SK-N-SH (cell line): ENCODE measurements around the gene CDH13. TPM values are rescaled to one million over a fixed set of nuclear protein-coding genes. Genes with fewer than 3 reads are reported as not detected.

Source experiments
- CTCF ChIA-PET: fragments of 300-600, 350-600 bp; formaldehyde crosslinking; extraction: SDS; loops from one replicate; lab custom pipeline; 2021; lab: Yijun Ruan, JAX
- POLR2A ChIA-PET: fragments of 350-600 bp; sonication (Branson Sonifier 250); formaldehyde crosslinking; extraction: SDS; loops from one replicate; lab custom pipeline; 2020; ENCODE audit warnings: antibody characterized with exemption, inconsistent platforms; lab: Yijun Ruan, JAX
- DNase-seq: peaks from one replicate; pipeline ENCODE4 v3.0.0; 2012
- H2AFZ ChIP-seq: fragments of 200-600 bp; sonication (generic); 2 replicates; pipeline ENCODE4 v1.8.1; 2016; ENCODE audit warnings: antibody characterized with exemption, mild to moderate bottlenecking, low read depth
- H3F3A ChIP-seq: fragments of 200-600 bp; sonication (generic); replicated peaks from 2 replicates; pipeline ENCODE3; 2016; ENCODE audit warnings: antibody characterized with exemption, mild to moderate bottlenecking; ENCODE audit not compliant: insufficient read depth
- H3K27ac ChIP-seq, 2 experiments: fragments of 200-500 bp in 1 of 2; fragments of 200-600 bp in 1 of 2; sonication (Bioruptor generic) in 1 of 2; sonication (generic), shearing (Covaris generic) in 1 of 2; 2 replicates each; pipeline versions ENCODE4 v1.5.1 to v1.6.1; 2014 to 2016; ENCODE audit warnings: low read depth in 2 of 2, inconsistent platforms in 1 of 2, low read length in 1 of 2, mild to moderate bottlenecking in 1 of 2, mixed read lengths in 1 of 2
- H3K27me3 ChIP-seq: fragments of 200-600 bp; sonication (generic), shearing (Covaris generic); 2 replicates; pipeline ENCODE4 v1.6.1; 2016; ENCODE audit warnings: mixed run types; ENCODE audit not compliant: insufficient read depth
- H3K36me3 ChIP-seq, 2 experiments: fragments of 200-500 bp in 1 of 2; fragments of 200-600 bp in 1 of 2; sonication (Bioruptor generic) in 1 of 2; sonication (generic) in 1 of 2; replicated peaks in 1 of 2; 2 replicates each; pipeline versions ENCODE3 to v1.5.1; 2014 to 2016; ENCODE audit warnings: low read length in 1 of 2, mild to moderate bottlenecking in 1 of 2; ENCODE audit not compliant: insufficient read depth in 2 of 2, control insufficient read depth in 1 of 2
- H3K4me1 ChIP-seq, 2 experiments: fragments of 200-500 bp in 1 of 2; fragments of 200-600 bp in 1 of 2; sonication (Bioruptor generic) in 1 of 2; sonication (generic), shearing (Covaris generic) in 1 of 2; 2 replicates each; pipeline versions ENCODE4 v1.5.1 to v1.6.1; 2014 to 2016; ENCODE audit warnings: low read depth in 1 of 2, low read length in 1 of 2, mixed run types in 1 of 2; ENCODE audit not compliant: insufficient read depth in 2 of 2, control insufficient read depth in 1 of 2
- H3K4me2 ChIP-seq: fragments of 200-600 bp; sonication (generic), shearing (Covaris generic); 2 replicates; pipeline ENCODE4 v1.6.1; 2017; ENCODE audit warnings: mixed run types
- H3K4me3 ChIP-seq, 2 experiments: fragments of 200-500 bp in 1 of 2; fragments of 200-600 bp in 1 of 2; sonication (Bioruptor generic) in 1 of 2; sonication (generic), shearing (Covaris generic) in 1 of 2; 2 replicates each; pipeline versions ENCODE4 v1.5.1 to v1.8.1; 2014 to 2016; ENCODE audit warnings: low read depth in 2 of 2, inconsistent platforms in 1 of 2, low read length in 1 of 2, mild to moderate bottlenecking in 1 of 2, mixed read lengths in 1 of 2, moderate library complexity in 1 of 2
- H3K79me2 ChIP-seq: fragments of 200-600 bp; sonication (generic); 2 replicates; pipeline ENCODE4 v1.8.1; 2017; ENCODE audit warnings: mild to moderate bottlenecking; ENCODE audit not compliant: insufficient read depth
- H3K9ac ChIP-seq: fragments of 200-600 bp; sonication (generic); 2 replicates; pipeline ENCODE4 v1.6.1; 2017; ENCODE audit warnings: mixed run types
- H3K9me2 ChIP-seq: fragments of 200-600 bp; sonication (generic); 2 replicates; pipeline ENCODE4 v1.6.1; 2017; ENCODE audit warnings: mixed run types
- H3K9me3 ChIP-seq: fragments of 200-600 bp; sonication (generic); 2 replicates; pipeline ENCODE4 v1.6.1; 2017; ENCODE audit warnings: mixed run types, mild to moderate bottlenecking, moderate library complexity
- H4K20me1 ChIP-seq: fragments of 200-600 bp; sonication (generic); 2 replicates; pipeline ENCODE4 v1.6.1; 2017; ENCODE audit warnings: mild to moderate bottlenecking, mixed run types; ENCODE audit not compliant: insufficient read depth
- CHD2 ChIP-seq: fragments of 150-350 bp; IDR thresholded peaks from 2 replicates; pipeline ENCODE4 v1.6.1; 2018; ENCODE audit warnings: low read length; ENCODE audit not compliant: partially characterized antibody
- CTCF ChIP-seq: fragments of 200-600 bp; sonication (generic); IDR thresholded peaks from 2 replicates; pipeline ENCODE4 v1.6.1; 2017; ENCODE audit warnings: antibody characterized with exemption, mild to moderate bottlenecking, moderate library complexity
- EP300 ChIP-seq, 2 experiments: IDR thresholded peaks; 2 replicates each; pipeline versions ENCODE4 v1.4.0 to v1.6.1; 2012; ENCODE audit warnings: borderline replicate concordance in 1 of 2, low read depth in 1 of 2, low read length in 1 of 2
- EZH2phosphoT487 ChIP-seq: fragments of 200-600 bp; sonication (generic); IDR thresholded peaks from 2 replicates; pipeline ENCODE4 v1.6.1; 2017; ENCODE audit warnings: low read depth, mixed run types, mild to moderate bottlenecking, antibody characterized with exemption, moderate library complexity, borderline replicate concordance
- FOSL2 ChIP-seq: IDR thresholded peaks from 2 replicates; pipeline ENCODE4 v1.4.0; 2012; ENCODE audit warnings: low read depth, mild to moderate bottlenecking, moderate library complexity, borderline replicate concordance
- FOXJ3 ChIP-seq: sonication (generic); formaldehyde crosslinking; IDR thresholded peaks from 2 replicates; pipeline ENCODE4 v1.5.1; 2020; ENCODE audit warnings: mild to moderate bottlenecking, missing genetic modification reagents
- GABPA ChIP-seq: IDR thresholded peaks from 2 replicates; pipeline ENCODE4 v1.4.0; 2012; ENCODE audit warnings: low read depth, mild to moderate bottlenecking
- MXI1 ChIP-seq: IDR thresholded peaks from 2 replicates; pipeline ENCODE4 v1.6.1; 2012; ENCODE audit warnings: mild to moderate bottlenecking, low read depth, low read length, improper control_type of control experiment
- NFIC ChIP-seq: IDR thresholded peaks from 2 replicates; pipeline ENCODE4 v1.4.0; 2012; ENCODE audit warnings: borderline replicate concordance
- NRF1 ChIP-seq: IDR thresholded peaks from 2 replicates; pipeline ENCODE4 v1.6.1; 2012; ENCODE audit warnings: low read depth, mild to moderate bottlenecking, low read length
- POLR2AphosphoS5 ChIP-seq: IDR thresholded peaks from 2 replicates; pipeline ENCODE4 v1.6.1; 2012; ENCODE audit warnings: low read depth, low read length
- RFX5 ChIP-seq: IDR thresholded peaks from 2 replicates; pipeline ENCODE4 v1.6.1; 2012; ENCODE audit warnings: mild to moderate bottlenecking, improper control_type of control experiment, low read length
- TAF1 ChIP-seq: IDR thresholded peaks from 2 replicates; pipeline ENCODE4 v1.6.1; 2012; ENCODE audit warnings: low read depth, mild to moderate bottlenecking, low read length, moderate library complexity, borderline replicate concordance
- TCF12 ChIP-seq: IDR thresholded peaks from 2 replicates; pipeline ENCODE4 v1.4.0; 2012
- TEAD4 ChIP-seq: IDR thresholded peaks from 2 replicates; pipeline ENCODE4 v1.4.0; 2012; ENCODE audit warnings: mild to moderate bottlenecking, borderline replicate concordance; ENCODE audit not compliant: insufficient read depth
- WGBS: methylation state at CpG from one replicate; pipeline ENCODE4 v1.1.6; 2017; ENCODE audit warnings: low lambda C conversion rate; 5-methylcytosine and 5-hydroxymethylcytosine counted together
- polyA plus RNA-seq, 3 experiments: library from polyadenylated mRNA; depleted of rRNA; stranded (reverse); fragments of >200 nt; gene quantifications; 2 replicates each; pipeline ENCODE4 v1.2.3, GENCODE V29; 2012
- TF ChIP-seq, protein P1 (sequence below): IDR thresholded peaks from 2 replicates; pipeline ENCODE4 v1.6.1; 2012; ENCODE audit warnings: mild to moderate bottlenecking, low read depth, low read length, moderate library complexity
- TF ChIP-seq, protein P2 (sequence below): IDR thresholded peaks from 2 replicates; pipeline ENCODE4 v1.4.0; 2012; ENCODE audit warnings: low read depth
- TF ChIP-seq, protein P3 (sequence below): fragments of 150-350 bp; IDR thresholded peaks from 2 replicates; pipeline ENCODE4 v1.6.1; 2016; ENCODE audit warnings: mild to moderate bottlenecking, low read depth, low read length
- TF ChIP-seq, protein P4 (sequence below): IDR thresholded peaks from 2 replicates; pipeline ENCODE4 v1.4.0; 2012; ENCODE audit warnings: low read depth, borderline replicate concordance

The CDH13 gene
- polyA plus RNA-seq, 1 of the 3 experiments (the other 2 are of a cell fraction): 93.0 TPM

GRCh38 chr16:82805866-82806265 is 179.1 kb downstream of the CDH13 start (continued):
- TF ChIP-seq, protein P1, sequence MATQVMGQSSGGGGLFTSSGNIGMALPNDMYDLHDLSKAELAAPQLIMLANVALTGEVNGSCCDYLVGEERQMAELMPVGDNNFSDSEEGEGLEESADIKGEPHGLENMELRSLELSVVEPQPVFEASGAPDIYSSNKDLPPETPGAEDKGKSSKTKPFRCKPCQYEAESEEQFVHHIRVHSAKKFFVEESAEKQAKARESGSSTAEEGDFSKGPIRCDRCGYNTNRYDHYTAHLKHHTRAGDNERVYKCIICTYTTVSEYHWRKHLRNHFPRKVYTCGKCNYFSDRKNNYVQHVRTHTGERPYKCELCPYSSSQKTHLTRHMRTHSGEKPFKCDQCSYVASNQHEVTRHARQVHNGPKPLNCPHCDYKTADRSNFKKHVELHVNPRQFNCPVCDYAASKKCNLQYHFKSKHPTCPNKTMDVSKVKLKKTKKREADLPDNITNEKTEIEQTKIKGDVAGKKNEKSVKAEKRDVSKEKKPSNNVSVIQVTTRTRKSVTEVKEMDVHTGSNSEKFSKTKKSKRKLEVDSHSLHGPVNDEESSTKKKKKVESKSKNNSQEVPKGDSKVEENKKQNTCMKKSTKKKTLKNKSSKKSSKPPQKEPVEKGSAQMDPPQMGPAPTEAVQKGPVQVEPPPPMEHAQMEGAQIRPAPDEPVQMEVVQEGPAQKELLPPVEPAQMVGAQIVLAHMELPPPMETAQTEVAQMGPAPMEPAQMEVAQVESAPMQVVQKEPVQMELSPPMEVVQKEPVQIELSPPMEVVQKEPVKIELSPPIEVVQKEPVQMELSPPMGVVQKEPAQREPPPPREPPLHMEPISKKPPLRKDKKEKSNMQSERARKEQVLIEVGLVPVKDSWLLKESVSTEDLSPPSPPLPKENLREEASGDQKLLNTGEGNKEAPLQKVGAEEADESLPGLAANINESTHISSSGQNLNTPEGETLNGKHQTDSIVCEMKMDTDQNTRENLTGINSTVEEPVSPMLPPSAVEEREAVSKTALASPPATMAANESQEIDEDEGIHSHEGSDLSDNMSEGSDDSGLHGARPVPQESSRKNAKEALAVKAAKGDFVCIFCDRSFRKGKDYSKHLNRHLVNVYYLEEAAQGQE: no peak
- TF ChIP-seq FOXJ3 (CRISPR knock-in tag): no peak
- no peak for TF ChIP-seq TCF12
- no peak for TF ChIP-seq EP300 (IDR thresholded peaks at IDR 0.05; ENCODE audit: borderline replicate concordance in 1 of 2, low read depth in 1 of 2, low read length in 1 of 2)
- no peak for TF ChIP-seq NFIC
- TF ChIP-seq POLR2AphosphoS5: no peak
- TF ChIP-seq, protein P2, sequence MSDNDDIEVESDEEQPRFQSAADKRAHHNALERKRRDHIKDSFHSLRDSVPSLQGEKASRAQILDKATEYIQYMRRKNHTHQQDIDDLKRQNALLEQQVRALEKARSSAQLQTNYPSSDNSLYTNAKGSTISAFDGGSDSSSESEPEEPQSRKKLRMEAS: no peak
- TF ChIP-seq EZH2phosphoT487: no peak

- Histone ChIP-seq H3K4me1 (no peaks in the 10 kb centered on the region), H3K9me2 (no peaks in the 10 kb centered on the region), H3K9ac (no peak overlapping the region), H3K4me2 (no peak overlapping the region), H3K79me2 (no peaks in the 10 kb centered on the region), H3K9me3 (no peaks in the 10 kb centered on the region), H3F3A (no peaks in the 10 kb centered on the region), H2AFZ (no peak overlapping the region), H3K4me3 (no peak overlapping the region), H3K27ac (no peak overlapping the region), H3K36me3 (peaks cover 0 to 5% of the 10 kb centered on the region in 2 experiments), H3K27me3 (no peaks in the 10 kb centered on the region), H4K20me1 (0 out of 2 replicates have a peak, but pooled peaks cover 4% of the 10 kb centered on the region)
- 49% methylated on average over 3 of the region's 3 CpGs for WGBS
- no peak for DNase-seq
- ChIA-PET CTCF (interaction anchor here (0.7 kb wide), 1 partner anchor 122 kb away, joined by 3 read pairs; no protein-coding TSS in a partner anchor), POLR2A (no interaction called here)
- no peak for TF ChIP-seq TAF1
- no peak for TF ChIP-seq FOSL2
- TF ChIP-seq CTCF: no peak
- no peak for TF ChIP-seq FOXJ3 (CRISPR knock-in tag)
- TF ChIP-seq GABPA: no peak
- TF ChIP-seq, protein P1: no peak
- no peak for TF ChIP-seq MXI1
- TF ChIP-seq, protein P3, sequence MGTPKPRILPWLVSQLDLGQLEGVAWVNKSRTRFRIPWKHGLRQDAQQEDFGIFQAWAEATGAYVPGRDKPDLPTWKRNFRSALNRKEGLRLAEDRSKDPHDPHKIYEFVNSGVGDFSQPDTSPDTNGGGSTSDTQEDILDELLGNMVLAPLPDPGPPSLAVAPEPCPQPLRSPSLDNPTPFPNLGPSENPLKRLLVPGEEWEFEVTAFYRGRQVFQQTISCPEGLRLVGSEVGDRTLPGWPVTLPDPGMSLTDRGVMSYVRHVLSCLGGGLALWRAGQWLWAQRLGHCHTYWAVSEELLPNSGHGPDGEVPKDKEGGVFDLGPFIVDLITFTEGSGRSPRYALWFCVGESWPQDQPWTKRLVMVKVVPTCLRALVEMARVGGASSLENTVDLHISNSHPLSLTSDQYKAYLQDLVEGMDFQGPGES: no peak
- TF ChIP-seq TEAD4: no peak
- TF ChIP-seq RFX5: no peak
- no peak for TF ChIP-seq CHD2
- TF ChIP-seq, protein P4, sequence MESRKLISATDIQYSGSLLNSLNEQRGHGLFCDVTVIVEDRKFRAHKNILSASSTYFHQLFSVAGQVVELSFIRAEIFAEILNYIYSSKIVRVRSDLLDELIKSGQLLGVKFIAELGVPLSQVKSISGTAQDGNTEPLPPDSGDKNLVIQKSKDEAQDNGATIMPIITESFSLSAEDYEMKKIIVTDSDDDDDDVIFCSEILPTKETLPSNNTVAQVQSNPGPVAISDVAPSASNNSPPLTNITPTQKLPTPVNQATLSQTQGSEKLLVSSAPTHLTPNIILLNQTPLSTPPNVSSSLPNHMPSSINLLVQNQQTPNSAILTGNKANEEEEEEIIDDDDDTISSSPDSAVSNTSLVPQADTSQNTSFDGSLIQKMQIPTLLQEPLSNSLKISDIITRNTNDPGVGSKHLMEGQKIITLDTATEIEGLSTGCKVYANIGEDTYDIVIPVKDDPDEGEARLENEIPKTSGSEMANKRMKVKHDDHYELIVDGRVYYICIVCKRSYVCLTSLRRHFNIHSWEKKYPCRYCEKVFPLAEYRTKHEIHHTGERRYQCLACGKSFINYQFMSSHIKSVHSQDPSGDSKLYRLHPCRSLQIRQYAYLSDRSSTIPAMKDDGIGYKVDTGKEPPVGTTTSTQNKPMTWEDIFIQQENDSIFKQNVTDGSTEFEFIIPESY: no peak
- no peak for TF ChIP-seq NRF1
These were observed 180.5 kb downstream of the CDH13 start for GRCh38 chr16:82807311-82807710.
